HG02623 (cell line): Measurements from ENCODE around the gene SLC16A8.
"Not testable (repeated sequence)": the region's sequence is repeated elsewhere in the genome, so short reads cannot be mapped to it uniquely, and the experiment has no call there.

Experiments
- ATAC-seq: cut with Tn5 transposase; IDR thresholded peaks from one replicate; pipeline ENCODE4 v1.9.1; 2021; ENCODE audit warnings: moderate library complexity; ENCODE audit not compliant: unreplicated experiment

The SLC16A8 gene, protein sequence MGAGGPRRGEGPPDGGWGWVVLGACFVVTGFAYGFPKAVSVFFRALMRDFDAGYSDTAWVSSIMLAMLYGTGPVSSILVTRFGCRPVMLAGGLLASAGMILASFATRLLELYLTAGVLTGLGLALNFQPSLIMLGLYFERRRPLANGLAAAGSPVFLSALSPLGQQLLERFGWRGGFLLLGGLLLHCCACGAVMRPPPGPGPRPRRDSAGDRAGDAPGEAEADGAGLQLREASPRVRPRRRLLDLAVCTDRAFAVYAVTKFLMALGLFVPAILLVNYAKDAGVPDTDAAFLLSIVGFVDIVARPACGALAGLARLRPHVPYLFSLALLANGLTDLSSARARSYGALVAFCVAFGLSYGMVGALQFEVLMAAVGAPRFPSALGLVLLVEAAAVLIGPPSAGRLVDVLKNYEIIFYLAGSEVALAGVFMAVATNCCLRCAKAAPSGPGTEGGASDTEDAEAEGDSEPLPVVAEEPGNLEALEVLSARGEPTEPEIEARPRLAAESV

DNA sequence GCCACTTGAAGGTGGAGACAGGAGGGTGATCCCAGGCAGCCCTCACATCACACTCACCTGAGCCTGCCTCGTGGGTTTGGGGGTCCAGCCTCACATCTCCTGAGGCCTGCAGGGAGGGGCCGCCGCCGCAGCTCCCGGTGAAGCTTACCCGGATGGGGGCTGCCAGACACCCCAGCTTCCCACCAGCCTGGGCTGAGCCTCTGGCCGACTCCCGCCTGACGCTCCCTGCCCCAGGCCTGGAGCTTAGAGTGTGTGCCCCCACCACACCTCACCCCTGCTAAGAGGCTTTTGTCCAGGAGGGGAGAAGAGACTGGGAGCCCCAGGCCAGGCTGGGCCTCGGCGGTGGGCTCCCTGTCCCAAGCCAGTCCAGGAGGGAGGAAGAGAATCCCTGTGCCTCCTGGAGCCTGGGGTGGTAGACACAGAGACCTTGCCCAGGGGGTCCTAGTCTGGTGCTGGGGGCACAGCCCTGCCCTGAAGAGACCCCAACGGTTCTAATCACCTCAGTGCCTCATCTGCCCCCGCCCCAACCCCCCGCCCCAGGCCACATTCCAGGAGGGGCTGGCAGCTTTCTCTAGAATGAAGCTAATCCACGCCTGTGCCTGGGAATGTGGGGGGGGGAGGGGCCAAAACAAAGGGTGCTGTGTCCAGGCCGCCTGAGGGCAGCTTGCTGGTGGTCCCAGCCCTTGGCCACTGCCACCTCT is at the start of gene SLC16A8:
SLC16A8 (minus strand) TSS at position 254 of the 701 bp plus-strand sequence. CDS start 1,311 bp downstream, outside the sequence.
- ATAC-seq, result no peak

DNA sequence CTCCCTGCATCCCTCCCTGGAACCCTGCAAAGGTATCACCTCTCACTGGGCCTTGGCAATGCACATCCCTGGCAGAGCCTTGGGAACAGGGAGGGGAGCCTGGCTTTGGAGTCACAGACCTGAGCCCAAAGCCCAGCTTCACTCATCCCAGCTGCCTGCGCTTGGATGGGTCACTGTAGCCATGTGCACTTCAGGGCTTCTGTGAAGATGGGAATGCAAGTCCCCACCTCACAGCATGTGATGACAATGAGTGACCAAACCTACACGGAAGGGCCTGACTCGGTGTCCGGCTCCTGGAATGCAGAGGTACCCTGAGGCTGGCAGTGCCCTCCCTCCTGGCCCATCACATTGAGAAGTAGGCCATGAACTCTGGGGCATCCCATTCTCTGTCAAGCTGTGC is 49.3 kb upstream of the SLC16A8 start:
- no peak for ATAC-seq

DNA sequence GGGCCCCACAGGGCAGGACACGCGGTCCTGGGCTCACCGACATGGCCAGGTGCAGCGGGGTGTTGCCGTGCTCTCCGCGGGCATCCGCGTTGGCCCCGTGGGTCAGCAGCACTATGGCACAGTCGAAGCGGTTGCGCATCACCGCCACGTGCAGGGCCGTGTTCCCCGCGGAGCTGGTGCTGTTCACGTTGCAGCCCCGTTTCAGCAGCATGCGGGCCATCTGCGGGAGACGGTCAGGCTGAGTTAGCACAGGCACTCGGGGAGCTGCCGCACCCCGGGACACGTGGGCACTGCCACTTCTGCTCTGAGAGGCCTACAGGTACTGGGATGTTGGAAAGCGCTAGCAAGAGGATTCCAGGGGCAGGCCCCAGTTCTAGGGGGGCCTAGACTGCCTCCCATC is 48.8 kb upstream of the SLC16A8 start:
- ATAC-seq, result no peak

DNA sequence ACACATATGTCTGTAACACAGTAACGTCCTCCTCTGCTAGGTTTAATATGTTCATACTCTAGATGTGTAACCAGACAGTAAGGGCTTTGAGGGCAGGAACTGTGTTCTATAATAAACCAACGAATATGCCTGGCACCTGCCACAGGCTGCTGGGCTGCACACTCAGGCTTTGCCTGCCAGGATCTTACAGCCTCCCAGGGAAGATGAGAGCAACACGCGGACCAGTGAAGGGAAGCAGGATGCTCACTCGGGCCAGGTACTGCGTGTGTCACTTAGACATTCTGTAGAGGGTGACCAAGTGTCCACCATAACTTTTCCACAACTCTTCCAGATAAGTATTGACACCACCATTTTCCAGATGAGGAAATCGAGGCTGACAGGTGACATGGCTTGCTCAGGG is 48.2 kb upstream of the SLC16A8 start:
- ATAC-seq, result no peak

DNA sequence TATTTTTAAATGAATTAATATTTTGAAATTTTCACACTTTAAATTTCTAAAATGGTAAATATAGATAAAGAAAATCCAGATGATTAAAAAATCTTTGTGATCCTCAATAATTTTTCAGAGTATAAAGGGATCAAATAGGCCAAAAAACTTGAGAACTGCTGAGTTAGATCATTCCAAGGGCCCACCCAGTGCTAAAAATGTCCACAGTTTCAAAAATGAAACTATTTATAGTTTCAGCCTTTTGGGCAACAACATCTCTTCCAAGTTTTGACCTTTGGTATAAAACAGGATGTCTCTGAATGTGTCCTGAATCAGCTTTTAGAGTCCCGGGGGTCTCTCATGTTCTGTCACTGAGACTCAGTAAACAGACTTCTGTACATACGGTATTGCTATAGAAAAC is 47.4 kb upstream of the SLC16A8 start:
- no peak for ATAC-seq

DNA sequence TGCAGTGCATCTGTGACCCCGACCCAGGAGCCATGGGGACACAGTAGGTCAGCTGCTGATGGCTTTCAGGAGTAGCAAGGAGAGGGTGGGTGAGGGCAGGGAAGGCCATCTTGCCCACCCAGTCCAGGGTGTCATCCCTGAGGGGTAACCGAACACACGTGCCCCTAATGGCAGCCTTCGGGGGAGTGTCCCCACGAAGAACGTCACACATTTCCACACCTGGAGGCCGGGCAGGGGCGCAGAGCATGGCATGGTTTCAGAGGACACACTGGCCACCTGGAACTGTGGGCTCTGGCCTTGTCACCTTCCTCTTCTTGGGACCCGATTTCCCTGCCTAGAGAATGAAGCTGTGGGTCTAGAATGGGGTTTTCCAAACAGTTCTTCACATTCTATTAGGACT is 45.9 kb upstream of the SLC16A8 start:
- no peak for ATAC-seq

DNA sequence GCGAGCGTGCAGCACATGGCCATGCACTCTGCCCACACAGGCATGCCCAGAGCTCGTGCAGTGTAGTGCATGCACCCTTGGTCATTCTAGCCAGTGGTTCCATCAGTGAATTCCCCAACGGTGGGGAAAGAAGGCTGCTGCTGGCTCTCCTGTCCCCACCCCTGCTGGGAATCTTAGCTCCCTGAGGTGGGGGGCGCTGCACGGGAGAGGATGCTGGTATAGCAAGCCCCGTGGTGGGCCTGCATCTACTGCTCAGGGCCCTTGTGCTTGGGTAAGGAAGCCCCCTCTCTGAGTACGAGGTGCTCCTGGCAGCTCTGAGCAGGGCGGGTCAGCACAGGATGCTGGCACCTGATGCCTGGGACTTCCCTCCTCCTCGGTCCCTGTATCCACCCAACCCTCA is 45.0 kb upstream of the SLC16A8 start:
- ATAC-seq, result no peak

DNA sequence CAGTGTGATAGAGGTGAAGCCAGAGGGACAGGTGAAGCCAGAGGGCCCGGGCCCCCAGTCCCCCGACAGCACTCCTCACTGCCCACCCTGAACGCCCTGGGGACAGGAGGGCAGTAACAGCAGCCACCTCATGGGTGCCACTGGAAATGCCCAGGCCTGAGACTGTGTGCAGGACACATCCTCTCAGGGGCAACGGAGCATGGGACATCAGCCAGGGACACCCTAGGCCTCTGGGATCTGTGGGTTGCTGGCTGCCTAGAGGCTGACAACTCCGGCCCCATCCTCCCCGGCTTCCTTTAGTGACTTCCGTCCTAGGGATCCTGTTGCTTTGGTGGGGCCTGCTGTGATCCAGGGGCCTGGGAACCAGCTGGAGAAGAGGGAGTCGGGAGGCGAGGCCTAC is 43.9 kb upstream of the SLC16A8 start:
- ATAC-seq, result no peak

DNA sequence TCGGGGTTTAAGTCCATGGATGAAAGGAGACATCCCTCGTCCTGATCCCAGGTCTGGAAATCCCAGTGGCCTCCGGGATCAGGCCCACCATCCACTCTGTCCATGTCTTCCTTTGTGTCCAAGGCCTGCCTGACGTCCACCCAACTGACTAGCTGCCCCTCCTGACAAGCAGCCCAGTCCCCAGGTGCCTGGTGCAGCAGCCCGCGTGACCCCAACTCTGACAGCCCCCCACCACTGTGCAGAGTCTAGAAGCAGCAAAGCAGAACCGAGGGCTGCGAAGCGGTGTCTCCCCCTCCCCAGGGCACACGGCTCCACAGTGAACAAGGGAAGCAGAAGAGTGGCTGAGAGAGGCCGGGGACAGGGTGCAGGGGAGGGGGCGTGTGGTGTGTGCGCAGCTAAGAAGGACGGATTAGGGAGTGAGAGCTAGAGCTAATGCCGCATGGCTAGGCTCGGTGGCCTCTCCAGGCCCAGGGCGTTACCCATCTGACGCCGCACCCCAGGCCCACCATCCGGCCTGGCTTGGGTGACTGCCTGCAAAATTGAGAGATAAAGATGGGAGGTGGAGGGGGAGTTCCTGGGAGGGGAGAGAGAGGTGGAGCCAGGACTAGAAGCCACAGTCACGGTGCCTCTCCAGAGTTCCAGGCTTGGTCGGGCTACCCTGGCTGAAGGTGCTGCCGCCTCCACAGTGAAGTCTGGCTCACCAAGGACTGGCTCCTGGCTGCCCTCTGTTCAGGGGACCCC is 43.1 kb upstream of the SLC16A8 start:
- ATAC-seq, result no peak

DNA sequence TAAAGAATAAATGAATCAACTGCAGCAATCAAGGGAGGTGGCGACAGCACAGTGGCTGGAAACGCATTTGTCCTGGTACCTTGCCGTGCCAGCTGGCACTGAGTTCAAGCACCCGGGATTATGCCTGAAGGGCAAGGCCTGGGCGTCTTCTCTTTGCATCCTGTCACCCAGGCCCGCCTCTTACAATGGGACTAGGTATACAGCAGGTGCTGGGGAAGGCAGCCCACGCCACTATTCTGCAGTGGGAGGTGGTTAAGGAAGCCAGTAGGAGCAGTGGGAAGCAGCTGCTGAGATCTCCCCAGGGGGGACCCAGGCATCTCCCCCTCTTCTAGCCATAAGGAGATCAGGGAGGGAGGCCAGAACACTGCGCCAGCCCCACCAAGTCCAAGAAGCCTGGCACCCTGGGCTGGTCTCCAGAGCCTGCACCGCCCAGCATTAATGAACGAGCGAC is 41.8 kb upstream of the SLC16A8 start:
- ATAC-seq, result no peak

DNA sequence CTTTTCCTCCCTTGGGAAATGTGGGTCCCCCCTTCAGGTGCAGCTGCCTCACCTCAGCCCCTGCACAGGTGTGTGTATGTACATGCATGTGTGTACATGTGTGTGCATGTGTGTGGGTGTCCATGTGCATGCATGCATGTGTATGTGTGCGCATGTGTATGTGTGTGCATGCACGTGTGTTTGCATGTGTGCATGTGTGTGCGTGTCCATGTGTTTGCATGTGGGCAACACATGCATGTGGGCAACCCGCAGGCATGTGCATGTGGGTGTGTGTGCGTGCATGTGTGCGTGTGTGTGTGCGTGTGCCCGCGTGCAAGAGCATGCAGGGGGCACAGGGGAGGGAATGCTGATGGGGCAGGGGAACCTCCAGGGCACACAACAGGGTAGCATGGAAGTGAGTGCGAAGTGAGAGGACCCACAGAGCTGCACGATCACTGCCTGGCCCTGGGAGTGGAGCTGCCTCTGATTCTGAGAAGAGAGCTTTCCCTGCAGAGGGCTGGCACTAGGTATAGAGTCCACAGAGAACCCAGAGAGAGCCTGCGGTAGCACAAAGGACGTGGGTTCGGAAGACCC is 41.1 kb upstream of the SLC16A8 start:
- ATAC-seq, result no peak

DNA sequence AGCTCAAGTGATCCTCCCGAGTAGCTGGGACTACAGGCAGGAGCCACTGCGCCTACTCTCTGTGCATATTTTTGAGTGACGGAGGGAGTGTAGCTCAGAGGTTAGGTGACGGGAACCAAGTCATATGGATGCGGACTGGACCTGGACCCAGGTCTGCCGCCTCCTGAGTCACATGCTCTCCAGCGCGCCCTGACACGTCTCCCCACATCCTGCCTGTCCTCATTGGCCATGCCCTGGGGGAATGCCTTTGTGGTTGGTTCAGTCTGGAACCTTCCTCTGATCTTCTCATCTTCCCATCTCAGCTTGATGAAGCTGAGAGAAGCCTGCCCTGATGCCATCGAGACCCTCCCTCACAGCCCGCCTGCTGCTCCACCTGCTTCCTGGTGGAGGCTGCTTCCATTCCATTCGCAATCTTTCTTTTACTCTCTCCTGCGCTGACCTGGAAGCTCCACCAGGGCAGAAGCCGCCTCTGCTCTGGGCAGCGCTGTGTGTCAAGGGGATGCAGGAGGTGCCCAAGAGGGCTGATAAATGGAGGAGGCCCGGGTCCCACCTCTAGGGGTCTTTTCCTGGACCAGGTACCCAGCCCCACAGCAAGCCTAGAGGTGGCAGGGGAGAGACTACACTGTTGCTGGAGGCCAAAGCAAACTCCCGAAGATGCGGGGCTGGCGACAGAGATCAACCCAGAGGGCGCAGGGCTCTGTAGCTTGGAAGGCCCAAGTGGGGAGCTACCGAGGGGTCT is 40.4 kb upstream of the SLC16A8 start:
- ATAC-seq, result no peak

DNA sequence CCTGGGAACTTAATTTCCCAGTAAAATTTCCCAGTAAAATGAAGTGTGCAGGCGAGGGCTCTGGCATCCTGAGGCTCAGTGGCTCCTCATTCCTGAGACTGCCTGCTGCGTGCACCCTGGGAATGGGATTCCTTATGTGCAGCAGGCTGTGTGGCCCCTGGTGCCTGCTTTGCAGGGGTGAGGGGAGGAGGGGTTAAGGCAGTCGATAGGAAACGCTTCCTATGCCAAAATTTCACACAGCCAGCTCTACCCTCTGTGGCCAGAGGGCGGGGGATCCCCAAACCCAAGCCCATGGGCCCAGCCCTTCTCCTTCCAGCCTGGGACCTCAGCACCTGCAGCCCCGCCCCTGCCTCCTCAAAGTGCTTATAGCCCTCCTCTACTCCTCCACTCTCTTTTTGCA is 38.6 kb upstream of the SLC16A8 start:
- no peak for ATAC-seq

DNA sequence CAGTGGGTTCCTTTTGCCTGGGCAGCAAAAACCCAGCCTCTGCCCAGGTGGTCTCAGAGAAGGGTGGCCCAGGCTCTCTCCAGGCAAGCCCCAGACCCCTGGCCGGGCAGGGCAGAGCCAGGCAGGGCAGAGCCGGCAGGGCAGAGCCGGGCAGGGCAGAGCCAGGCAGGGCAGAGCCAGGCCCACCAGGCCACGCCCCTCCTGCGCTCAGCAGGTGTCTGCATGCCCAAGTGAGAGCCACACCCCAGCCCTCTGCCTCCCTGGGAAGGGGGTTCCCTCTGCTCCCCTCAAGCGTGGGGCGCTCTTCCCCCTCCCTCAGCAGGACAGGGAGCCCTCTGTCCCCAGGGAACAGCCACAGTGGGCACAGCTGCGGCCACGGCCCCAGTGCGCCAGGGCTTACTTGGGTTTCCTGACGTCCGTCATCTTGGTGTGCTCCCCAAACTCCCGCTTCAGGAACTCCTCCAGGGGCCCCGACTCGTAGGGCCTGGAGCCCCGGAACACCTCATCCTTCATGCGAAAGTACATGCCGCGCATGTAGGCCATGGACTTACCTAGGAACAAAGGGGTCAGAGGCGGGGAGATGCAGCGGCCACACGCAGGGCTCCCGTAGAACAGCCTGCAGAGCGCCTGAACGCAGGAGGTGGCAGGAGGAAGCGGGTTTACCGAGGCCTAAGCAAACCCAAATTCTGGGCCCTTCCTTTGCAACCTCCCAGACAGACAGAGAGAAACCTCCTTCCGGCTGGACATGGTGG is 36.6 kb upstream of the SLC16A8 start:
- ATAC-seq, result no peak

DNA sequence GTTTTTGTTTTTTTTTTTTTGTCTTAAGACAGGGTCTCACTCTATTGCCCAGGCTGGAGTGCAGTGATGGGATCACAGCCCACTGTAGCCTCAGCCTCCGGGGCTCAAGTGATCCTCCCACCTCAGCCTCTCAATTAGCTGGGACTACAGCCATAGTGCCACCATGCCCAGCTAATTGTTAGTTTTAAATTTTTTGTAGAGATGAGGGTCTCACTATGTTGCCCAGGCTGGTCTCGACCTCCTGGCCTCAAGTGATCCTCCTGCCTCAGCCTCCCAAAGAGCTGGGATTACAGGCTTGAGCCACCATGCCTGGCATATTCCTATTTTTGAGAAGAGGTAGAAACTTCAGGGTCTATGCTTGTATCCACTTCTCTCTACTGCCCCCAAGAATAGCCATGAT is 34.8 kb upstream of the SLC16A8 start:
- not testable (repeated sequence) for ATAC-seq

DNA sequence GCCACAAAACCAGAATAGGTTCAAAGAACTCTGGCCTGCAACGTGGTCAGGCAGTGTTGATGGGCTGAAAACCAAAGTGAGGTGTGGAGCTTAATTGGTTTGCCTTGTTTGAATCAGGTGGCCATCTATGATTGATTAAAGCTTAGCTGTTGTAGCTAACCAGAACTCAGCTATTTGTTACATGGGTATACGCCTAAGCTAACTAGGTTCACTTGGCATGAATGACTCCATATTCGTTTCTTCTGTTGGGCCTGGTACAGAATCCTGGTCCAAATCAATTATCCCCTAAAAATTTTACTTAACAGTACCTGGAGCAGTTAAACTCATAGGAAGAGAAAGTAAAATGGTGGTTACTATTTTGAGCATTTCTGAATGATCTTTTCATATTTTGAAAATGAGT is 34.2 kb upstream of the SLC16A8 start:
- no peak for ATAC-seq

DNA sequence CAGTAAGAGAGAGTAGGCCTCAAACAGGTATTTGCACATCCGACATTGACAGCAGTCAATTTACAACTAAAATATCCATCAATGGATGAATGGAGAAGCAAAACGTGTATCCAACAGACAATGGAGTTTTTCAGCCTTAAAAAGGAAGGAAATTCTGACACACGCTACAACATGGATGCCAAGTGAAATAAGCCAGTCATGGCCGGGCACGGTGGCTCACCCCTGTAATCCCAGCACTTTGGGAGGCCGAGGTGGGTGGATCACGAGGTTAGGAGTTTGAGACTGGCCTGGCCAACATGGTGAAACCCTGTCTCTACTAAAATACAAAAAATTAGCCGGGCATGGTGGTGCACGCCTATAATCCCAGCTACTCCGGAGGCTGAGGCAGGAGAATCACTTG is 33.6 kb upstream of the SLC16A8 start:
- ATAC-seq, result not testable (repeated sequence)

DNA sequence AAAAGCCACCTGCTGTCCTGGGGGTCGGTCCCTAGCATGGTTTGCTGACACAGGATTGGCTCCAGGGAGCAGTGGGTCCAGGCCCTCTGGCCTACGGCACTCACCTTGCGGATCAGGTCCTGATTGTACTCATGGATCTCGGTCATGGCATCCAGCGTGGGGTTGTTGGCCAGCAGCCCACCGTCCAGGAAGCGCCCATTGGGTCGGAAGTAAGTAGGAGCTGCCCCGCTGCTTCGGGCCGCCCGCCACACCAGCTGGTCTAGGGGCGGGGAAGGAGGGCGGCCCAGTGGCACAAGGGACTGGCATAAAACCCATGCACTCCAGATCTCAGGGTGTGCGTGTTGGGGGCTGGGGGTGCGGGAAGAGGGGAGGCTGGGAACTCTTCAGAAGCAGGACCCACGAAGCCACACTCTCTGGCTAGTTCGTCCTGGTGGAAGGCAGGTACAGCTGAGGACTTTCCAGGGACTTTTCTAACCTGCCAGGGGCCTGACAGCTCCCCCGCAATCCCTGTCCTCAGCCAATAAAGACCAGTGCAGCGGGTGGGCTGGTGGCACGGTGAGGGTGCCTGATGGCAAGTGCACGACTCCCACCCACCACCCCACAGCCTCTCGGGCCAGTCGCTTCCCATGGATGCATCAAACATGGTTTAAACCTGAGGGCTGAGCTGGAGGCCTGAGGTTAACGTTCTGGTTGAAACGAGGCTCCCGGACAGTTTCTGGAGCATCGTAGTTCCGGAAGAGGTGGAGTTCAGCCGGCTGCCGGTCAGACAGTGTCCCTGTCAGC is 31.6 kb upstream of the SLC16A8 start:
- no peak for ATAC-seq
